GM12874 (cell line): Measurements from ENCODE around the gene TRAF3IP1.
A peak's percentile ranks its signal among the peaks of the same experiment; 100 is the strongest.

Experiments used
- CTCF ChIP-seq: IDR thresholded peaks from 2 replicates; pipeline ENCODE4 v1.5.1; 2011; ENCODE audit warnings: low read depth, mild to moderate bottlenecking, control low read depth, low read length, moderate library complexity; ENCODE audit not compliant: insufficient read depth

The TRAF3IP1 gene

GRCh38 chr2:238306672-238306998 lies 13.7 kb upstream of the TRAF3IP1 start:
- TF ChIP-seq CTCF, result no peak

- TF ChIP-seq CTCF, result 0 out of 2 replicates have a peak, but pooled peaks have one; percentile 24
Measured at GRCh38 chr2:238308177-238308576, 12.1 kb upstream of the TRAF3IP1 start.

- TF ChIP-seq CTCF, result no peak
Measured at GRCh38 chr2:238313289-238313990, 6.9 kb upstream of the TRAF3IP1 start.

- TF ChIP-seq CTCF, result no peak
Measured at GRCh38 chr2:238313991-238314350, 6.3 kb upstream of the TRAF3IP1 start.

GRCh38 chr2:238314576-238314975 lies 5.7 kb upstream of the TRAF3IP1 start:
- TF ChIP-seq CTCF, result no peak

- no peak for TF ChIP-seq CTCF
Measured at GRCh38 chr2:238315031-238315595, 5.2 kb upstream of the TRAF3IP1 start.

- no peak for TF ChIP-seq CTCF
Measured at GRCh38 chr2:238320648-238321281, 447 bp downstream of the TRAF3IP1 start.
